NOMO-1 (cell line): ENCODE results near the gene CA9.
"Not testable (repeated sequence)": the region's sequence is repeated elsewhere in the genome, so short reads cannot be mapped to it uniquely, and the experiment has no call there.

Source experiments
- DNase-seq, 2 experiments: peaks; one replicate each; lab custom pipeline; 2025; ENCODE audit not compliant: unreplicated experiment in 2 of 2; lab: John Stamatoyannopoulos, UW

Gene CA9

DNA sequence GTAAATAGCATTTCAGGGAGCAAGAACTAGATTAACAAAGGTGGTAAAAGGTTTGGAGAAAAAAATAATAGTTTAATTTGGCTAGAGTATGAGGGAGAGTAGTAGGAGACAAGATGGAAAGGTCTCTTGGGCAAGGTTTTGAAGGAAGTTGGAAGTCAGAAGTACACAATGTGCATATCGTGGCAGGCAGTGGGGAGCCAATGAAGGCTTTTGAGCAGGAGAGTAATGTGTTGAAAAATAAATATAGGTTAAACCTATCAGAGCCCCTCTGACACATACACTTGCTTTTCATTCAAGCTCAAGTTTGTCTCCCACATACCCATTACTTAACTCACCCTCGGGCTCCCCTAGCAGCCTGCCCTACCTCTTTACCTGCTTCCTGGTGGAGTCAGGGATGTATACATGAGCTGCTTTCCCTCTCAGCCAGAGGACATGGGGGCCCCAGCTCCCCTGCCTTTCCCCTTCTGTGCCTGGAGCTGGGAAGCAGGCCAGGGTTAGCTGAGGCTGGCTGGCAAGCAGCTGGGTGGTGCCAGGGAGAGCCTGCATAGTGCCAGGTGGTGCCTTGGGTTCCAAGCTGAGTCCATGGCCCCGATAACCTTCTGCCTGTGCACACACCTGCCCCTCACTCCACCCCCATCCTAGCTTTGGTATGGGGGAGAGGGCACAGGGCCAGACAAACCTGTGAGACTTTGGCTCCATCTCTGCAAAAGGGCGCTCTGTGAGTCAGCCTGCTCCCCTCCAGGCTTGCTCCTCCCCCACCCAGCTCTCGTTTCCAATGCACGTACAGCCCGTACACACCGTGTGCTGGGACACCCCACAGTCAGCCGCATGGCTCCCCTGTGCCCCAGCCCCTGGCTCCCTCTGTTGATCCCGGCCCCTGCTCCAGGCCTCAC is at the start of gene CA9:
Gene CA9, plus strand, starts transcription at position 797 of the 893 bp plus-strand sequence. Its CDS starts 32 bp downstream, at position 829.
- no peak for DNase-seq

- DNase-seq = no peak
Observed at GRCh38 chr9:35627575-35627974, 46.2 kb upstream of the CA9 start.

DNA sequence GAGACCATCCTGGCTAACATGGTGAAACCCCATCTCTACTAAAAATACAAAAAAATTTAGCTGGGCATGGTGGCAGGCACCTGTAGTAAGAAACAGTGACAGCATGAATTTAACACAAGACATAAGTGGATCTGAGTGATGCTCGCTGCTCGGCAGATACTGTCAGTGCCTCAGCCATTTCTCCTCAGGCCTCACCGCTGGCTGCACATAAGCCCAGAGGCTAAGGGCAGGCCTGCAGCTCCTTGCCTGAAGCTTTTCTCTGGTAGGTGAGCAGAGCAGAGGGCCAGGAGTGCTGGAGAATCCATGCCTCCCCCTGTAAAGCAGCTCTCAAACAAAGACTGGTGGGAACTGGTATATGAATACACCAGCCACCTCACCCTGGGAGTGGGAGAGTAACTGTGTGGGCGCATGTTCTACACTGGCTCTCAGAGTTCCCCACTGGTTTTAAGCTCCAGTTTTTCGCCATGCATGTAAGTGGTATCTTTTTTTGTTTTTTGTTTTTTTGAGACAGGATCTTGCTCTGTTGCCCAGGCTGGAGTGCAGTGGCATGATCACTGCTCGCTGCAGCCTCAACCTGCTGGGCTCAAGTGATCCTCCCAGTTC is 45.2 kb upstream of the CA9 start:
- DNase-seq = no peak

GRCh38 chr9:35629597-35629996 is 44.1 kb upstream of the CA9 start:
- no peak for DNase-seq

GRCh38 chr9:35635730-35636129 is 38.0 kb upstream of the CA9 start:
- DNase-seq = no peak

DNA sequence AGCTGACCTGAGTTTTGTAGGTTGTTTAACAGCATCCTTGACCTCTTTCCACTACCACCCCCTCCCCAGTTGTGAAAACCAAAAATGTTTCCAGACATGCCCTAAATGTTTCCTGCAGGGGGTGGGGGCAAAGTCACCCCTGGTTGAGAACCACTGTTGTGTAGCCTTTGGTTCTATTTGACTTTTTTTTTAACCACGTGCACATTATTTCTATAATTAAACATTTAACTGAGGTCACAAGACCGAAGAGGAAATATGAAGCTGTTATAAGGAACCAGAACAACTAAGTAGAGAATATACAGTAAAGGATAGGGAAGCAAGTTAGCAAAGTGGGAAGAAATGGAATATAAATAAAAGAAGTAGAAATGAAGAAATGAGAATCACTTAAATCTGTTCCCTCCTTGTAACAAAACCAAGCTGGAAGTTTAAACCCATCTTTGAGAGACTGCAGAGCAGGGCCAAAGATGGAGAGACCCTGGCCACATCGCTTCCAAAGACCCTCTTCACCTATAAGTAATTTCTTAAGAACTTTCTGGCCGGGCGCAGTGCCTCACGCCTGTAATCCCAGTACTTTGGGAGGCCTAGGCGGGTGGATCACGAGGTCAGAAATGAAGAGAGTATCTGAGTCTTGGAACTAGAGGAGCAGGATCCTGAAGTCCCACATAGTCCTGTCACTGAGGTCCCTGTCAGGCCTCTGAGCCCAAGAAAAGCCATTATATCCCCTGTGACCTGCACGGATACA is 37.4 kb upstream of the CA9 start:
- DNase-seq = peak in 1 of 2 experiments; percentile 54

DNA sequence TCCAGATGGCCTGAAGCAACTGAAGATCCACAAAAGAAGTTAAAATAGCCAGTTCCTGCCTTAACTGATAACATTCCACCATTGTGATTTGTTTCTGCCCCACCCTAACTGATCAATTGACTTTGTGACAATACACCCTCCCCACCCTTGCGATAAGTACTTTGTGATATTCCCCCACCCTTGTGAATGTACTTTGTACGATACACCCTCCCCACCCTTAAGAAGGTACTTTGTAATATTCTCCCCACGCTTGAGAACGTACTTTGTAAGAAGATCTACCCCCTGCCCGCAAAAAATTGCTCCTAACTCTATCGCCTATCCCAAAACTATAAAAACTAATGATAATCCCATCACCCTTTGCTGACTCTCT is 36.9 kb upstream of the CA9 start:
- DNase-seq = not testable (repeated sequence)

DNA sequence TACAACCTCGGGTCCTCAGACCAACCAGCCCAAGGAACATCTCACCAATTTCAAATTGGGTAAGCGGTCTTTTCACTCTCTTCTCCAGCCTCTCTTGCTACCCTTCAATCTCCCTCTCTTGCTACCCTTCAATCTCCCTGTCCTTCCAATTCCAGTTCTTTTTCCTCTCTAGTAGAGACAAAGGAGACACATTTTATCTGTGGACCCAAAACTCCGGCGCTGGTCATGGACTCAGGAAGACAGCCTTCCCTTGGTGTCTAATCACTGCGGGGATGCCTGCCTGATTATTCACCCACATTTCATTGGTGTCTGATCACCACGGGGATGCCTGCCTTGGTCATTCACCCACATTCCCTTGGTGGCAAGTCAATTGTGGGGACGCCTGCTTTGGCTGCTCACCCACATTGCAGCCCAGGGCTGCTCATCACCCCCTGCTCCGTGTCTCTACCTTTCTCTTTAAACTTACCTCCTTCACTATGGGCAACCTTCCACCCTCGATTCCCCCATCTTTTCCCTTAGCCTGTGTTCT is 36.2 kb upstream of the CA9 start:
- not testable (repeated sequence) for DNase-seq

DNA sequence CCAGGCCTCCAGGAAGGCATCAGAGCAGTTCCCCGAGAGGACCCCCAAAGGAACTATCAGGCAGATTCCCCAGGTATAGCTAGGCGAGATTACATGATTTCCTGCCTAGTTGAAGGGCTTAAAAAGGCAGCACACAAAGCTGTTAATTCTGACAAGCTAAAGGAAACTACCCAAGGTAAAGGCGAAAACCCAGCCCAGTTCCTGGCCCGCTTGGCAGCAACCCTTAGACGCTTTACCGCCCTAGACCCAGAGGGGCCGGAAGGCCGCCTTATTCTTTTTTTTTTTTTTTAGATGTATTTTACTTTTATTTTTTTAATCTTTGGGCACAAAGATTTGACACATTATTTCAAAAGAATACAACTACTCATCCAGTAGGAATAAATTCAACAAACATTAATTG is 35.0 kb upstream of the CA9 start:
- not testable (repeated sequence) for DNase-seq

GRCh38 chr9:35639225-35639624 is 34.5 kb upstream of the CA9 start:
- not testable (repeated sequence) for DNase-seq

- DNase-seq = peak in 1 of 2 experiments; percentile 19
Observed at GRCh38 chr9:35639631-35640030, 34.1 kb upstream of the CA9 start.

DNA sequence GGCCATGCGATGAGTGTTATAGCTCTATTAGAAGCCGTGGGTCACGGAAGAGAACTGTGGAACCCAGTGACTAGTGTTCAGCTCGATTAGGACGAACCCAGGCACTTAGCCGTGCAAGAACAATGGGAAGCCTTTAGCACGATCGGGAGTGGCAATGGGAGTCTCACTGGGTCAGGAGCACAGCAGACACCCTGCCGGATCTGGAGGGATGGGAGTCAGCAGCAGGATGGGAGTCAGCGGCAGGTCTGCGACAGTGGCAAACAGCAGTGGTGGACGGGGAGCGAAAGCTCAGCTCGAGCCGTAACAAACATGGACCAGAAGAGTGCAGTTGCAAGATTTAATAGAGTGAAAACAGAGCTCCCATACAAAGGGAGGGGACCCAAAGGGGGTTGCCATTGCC is 33.3 kb upstream of the CA9 start:
- not testable (repeated sequence) for DNase-seq

- peak in 1 of 2 experiments; percentile 32 for DNase-seq
Observed at GRCh38 chr9:35641478-35641877, 32.2 kb upstream of the CA9 start.

DNA sequence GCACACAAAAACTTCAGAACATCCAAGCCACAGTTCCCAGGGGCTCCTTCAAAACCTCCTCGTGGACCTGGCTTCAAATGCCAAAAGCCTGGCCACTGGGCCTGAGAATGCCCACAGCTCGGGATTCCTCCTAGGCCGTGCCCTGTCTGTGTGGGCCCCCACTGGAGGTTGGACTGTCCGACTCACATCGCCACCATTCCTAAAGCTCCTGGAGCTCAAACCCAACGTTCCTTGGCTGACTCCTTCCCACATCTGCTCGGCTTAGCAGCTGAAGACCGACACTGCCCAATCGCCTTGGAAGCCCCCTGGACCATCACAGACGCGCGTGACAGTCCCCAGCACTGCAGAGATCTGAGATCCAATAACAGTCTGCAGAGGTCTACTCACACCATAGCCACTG is 30.7 kb upstream of the CA9 start:
- no peak for DNase-seq

DNA sequence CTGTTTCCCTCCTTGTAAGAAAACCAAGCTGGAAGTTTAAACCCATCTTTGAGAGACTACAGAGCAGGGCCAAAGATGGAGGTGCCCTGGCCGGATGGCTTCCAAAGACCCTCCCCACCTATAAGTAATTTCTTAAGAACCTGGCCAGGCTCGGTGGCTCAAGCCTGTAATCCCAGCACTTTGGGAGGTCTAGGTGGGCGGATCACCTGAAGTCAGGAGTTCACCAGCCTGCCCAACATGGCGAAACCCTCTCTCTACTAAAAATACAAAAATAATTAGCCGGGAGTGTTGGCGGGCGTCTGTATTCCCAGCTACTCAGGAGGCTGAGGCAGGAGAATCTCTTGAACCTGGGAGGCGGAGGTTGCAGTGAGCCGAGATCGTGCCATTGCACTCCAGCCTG is 28.0 kb upstream of the CA9 start:
- DNase-seq = not testable (repeated sequence)

GRCh38 chr9:35646153-35646532 is 27.6 kb upstream of the CA9 start:
- no peak for DNase-seq

DNA sequence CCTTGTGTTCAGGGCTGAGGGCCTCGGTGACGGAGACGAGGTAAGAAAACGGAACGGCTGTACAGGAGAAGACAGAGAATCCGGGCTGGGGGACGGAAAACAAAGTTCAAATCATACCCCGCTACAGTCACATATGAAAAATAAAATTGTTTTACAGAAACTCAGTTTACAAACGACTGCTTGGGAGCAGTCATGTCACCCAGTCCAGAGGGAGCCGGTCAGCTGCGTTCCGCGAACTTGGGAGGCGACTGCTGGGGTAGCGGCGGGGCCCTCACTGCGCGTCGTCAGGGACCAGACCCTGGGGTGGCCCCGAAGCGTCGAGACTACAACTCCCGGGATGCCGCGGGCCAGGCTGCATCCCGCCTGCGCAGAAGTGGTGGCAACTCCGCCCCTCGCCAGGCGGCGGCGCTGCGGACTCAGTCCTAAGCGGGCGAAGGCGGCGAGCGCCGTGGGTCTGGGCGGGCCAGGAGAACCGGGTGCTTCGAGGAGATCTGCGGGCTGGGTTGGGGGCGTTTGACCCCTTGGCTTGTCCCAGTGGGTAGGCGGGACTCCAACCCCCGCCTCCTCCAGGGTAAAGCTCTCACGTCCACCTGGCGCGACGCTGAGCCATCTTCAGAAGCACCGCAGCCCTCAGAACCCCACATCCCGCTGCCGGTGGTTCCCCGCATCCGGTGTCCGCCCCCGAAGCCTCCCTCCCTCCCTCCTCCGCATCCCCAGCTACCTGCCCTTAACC is 27.0 kb upstream of the CA9 start:
- DNase-seq = peak; percentile 97

DNA sequence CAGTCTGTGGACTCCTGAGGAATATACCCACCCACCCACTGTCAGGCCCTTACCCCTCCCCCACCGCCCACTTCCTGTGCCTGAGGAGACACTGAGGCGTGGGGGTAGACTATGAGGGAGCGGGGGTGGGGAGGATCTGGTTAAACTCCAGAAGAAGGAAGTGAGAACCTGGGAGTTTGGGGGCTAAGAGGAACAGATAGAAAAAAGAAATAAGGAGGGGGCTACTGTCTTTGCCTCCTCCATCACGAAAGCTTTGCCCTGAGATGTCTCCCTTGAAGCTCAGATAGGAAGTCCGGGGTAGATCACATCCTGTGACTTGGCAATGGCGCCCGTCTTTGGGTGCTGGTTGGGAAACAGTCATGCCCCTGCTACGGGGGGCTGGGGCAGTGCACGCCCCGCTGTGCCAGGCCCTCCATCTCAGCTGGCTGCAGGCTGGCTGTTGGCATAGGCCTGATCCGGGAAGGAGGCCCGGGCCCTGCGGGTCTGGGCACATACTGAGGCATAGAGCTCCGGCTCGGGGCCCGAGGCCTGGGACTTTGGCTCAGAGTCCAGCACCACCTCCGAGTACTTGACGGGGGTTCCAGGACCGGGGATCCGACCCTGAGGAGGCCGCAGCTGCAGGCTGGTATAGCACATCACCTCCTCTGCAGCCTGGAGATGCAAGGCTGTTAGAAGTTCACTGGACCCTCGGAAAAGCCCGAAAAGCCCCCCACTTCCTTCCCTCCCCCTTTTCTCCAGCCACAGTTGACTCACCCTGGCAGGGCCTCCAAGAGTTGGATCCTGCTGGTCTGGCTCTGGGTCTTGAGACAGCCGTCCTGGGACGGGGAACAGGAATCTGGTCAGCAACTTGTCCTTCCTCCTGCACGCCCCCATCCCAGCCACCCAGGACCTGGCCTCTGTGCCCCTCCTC is 24.0 kb upstream of the CA9 start:
- DNase-seq = peak in 1 of 2 experiments; percentile 51

DNA sequence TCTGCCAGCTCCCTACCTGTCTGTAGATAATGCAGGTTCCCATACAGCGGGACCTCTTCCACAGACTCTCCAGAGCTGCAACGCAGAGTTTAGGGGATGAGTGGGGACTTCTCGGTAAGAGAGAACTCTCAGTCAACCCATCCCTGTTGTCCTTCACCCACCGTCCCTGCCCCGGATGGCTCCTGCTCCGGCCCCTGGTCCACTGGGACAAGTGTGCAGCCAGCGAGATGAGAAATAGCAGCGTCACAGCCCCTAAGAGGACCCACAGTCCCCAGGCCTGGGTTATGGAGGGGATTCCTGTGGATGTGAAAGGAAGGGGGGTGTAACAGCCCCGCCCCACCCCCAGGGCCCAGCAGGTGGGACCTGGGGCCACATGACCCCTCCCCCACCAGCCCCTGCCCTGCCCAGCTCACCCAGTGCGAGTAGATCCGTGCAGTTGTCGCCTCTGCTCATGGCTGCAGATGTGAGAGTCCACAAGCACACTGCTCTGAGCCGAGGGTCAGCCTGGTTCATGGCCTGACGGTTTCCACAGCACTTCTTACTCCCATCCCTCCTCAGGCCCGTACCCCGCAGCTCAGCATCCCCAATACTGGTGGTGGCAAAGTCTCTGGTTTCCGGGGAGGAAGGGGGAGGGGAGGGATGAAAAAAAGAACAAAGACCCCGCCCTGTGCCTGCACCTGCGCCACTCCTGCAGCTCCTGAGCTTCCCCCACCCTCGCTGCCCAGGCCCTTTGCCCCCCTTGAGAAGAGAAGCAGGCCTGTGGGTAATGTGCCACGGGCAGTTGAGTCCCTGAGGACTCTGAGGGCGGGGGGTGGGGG is 23.2 kb upstream of the CA9 start, which contains the start of gene SIT1:
Gene SIT1, minus strand, starts transcription at position 591 of the 818 bp plus-strand sequence. Its CDS starts 78 bp downstream, at position 513.
- no peak for DNase-seq
